Muscle of arm (tissue), 12 donors: ENCODE data around the gene CACNA1A. TPM values are rescaled to one million over a fixed set of nuclear protein-coding genes. Genes with fewer than 3 reads are reported as not detected.
A peak's percentile ranks its signal among the peaks of the same experiment; 100 is the strongest.
"Not testable (repeated sequence)": the region's sequence is repeated elsewhere in the genome, so short reads cannot be mapped to it uniquely, and the experiment has no call there.

Experiments used
- DNase-seq: peaks from one replicate; pipeline ENCODE4 v3.0.0-alpha.2; 2013
- polyA plus RNA-seq, 12 donors: library from polyadenylated mRNA; unstranded; fragments of 120-200 nt; gene quantifications; one replicate each; pipeline ENCODE4 v1.2.1, GENCODE V29; 2013; ENCODE audit not compliant: insufficient read length in 12 of 12

CACNA1A gene
- polyA plus RNA-seq, 12 donors, result 0.76 to 11.3 (median 1.8) TPM; not detected in 1

GRCh38 chr19:13281567-13282291, 224.6 kb downstream of the CACNA1A start:
- DNase-seq, result no peak

- peak; percentile 75 for DNase-seq
These were observed 229.0 kb downstream of the CACNA1A start for GRCh38 chr19:13277104-13277809.

DNA sequence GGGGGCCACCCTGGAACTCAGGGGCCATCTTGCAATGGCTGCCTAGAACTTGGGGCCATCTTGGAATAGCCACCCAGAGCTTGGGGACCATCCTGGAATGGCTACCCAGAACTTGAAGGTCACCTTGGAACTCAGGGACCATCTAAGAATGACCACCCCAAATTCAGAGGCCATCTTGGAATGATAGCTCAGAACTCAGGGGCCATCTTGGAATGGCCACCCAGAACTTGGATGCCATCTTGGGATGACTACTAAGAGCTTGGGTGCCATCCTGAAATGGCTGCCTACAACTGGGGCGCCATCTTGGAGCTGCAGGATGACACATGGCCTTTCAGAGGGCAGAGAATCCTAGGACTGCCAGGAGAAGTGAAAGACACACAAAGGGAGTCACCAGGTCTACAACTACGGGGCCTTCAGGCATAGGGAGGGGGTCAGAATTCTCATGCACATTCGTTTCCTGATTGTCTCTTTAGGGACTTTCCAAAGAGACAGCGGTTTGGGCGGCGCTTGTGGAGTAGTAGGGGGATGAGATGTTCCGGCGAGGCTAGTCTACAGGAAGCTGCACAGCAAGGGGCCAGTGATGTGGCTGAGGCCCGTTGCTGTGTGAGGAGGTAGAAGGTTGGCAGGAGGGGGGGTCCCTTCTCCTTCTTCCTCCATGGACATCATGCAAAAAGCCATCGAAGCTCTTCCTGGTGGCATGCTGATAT, 231.1 kb downstream of the CACNA1A start:
- no peak for DNase-seq

DNA sequence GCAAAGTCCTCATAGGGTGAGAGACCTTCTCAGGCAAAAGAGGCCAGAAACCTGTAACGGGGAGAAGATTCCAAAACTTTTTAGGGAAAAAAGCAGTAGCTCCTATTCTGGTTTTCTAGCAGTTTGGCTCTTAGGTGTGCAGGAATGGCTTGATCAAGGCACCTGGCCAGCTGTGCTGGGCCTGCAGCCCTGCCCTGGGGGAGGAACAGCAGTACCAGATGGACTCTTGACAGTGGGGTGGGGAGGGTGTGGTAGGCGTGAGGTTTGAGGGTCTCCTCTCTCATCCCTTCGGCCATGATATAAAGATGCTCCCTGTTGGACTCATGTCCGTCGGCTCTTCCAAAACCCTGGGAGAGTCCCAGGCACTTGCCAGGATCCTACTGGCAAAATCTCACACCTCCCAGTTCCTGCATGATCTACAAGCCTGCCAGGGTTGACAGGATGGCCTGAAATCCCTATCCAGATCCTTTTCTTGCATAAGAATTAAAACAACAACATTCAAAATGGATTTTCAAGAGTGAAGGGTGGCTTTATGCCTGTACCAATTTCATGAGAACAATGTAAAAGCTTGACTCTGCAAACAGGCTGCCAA, 235.7 kb downstream of the CACNA1A start:
- DNase-seq, result no peak

DNA sequence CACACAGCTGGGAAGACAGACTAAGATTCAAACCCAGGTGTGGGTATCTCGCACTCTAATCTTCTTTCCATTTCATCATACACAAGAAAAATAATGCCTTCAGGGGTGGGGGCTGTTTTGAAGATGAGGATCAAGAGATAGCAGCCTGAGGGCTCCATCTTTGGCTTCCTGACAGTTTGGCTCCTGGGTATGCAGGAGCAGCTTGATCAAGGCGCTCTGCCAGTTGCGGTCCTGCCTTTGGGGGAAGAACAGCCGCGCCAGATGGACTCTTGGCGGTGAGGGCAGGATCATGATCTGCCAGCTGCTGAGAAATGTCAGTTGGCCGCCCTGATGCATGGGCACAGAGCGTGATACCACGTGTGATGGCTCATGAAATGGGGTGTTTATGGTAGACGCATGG, 236.9 kb downstream of the CACNA1A start:
- no peak for DNase-seq

GRCh38 chr19:13267889-13268288, 238.4 kb downstream of the CACNA1A start:
- DNase-seq, result no peak

- no peak for DNase-seq
These were observed 239.1 kb downstream of the CACNA1A start for GRCh38 chr19:13267131-13267530.

GRCh38 chr19:13262450-13262849, 243.8 kb downstream of the CACNA1A start:
- peak; percentile 60 for DNase-seq

DNA sequence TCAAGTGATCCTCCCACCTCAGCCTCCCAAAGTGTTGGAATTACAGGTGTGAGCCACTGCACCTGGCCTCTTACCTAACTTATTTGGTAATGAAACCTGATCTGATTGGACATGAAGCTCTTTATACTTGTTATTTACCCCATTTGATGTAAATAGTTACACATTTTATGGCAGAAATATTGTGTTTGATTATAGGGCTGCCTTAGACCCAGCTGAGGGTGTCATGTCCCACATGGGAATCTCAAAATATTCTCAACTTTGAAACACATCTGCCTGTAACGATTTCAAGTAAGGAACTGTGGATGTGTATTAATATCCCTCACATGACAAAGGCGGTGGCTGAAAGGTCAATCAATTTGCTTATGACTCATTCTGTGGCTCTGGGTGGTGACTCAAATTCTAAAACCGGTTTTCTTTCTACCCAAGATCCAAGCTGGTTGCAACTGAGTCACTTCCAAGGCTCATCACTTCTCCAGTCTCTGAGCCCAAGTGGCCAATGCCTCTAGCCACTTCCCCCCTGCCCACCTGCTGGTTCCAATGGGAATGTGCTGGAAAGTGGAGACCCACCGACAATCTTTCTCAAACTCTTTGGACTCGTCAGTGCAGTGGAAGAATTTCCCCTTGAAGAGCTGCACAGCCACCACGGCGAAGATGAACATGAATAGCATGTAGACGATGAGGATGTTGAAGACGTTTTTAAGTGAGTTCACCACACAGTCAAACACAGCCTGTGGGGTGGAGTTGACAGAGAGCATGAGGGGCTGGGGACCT, 245.2 kb downstream of the CACNA1A start:
- no peak for DNase-seq

GRCh38 chr19:13256918-13257317, 249.4 kb downstream of the CACNA1A start:
- no peak for DNase-seq

- DNase-seq, result not testable (repeated sequence)
These were observed 249.9 kb downstream of the CACNA1A start for GRCh38 chr19:13256398-13256797.

DNA sequence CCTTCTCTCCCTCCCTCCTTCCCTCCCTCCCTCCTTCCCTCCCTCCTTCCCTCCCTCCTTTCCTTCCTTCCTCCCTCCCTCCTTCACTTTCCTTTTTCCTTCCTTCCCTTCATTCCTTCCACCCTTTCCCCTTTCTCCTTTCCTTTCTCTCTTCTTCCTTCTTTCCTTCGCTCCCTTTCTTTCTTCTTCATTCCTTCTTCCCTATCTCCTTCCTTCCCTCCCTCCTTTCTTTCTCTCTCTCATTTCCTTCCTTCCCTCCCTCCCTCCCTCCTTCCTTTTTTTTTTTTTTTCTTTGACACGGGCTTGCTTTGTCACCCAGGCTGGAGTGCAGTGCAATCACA, 250.6 kb downstream of the CACNA1A start:
- DNase-seq, result no peak

- DNase-seq, result no peak
These were observed 251.1 kb downstream of the CACNA1A start for GRCh38 chr19:13255041-13255718.

DNA sequence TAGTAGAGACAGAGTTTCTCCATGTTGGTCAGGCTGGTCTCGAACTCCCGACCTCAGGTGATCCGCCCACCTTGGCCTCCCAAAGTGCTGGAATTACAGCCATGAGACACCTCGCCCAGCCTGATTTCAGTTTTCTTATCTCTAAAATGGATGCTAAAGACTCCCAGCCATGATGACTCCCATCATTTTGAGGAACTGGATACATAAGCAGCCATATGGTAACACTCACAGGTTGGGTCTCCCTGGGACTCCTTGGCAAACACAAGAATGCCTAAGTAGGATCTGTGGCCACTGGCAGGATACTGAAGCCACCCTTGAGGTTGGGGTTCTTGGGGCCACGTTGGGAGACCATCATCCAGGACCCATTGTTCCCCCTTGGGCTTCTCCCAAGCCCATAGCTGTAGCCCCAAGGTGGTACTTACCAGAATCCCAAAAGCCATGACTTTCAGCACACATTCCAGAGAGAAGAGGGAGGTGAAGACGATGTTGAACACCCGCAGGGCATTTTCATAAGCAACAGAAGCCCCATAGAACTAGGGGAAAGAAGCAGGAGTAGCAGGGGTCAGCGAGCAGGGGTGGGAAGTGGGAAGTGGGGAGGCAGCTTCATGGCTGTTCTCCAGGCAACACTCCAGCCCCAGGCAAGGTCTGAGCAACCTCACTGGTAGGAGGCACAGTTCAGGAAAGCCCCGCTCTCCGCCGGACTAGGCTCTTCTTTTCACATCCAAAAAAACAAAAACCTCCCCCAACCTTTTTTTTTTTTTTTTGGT, 253.5 kb downstream of the CACNA1A start:
- DNase-seq, result no peak

GRCh38 chr19:13244920-13245319, 261.4 kb downstream of the CACNA1A start:
- no peak for DNase-seq

DNA sequence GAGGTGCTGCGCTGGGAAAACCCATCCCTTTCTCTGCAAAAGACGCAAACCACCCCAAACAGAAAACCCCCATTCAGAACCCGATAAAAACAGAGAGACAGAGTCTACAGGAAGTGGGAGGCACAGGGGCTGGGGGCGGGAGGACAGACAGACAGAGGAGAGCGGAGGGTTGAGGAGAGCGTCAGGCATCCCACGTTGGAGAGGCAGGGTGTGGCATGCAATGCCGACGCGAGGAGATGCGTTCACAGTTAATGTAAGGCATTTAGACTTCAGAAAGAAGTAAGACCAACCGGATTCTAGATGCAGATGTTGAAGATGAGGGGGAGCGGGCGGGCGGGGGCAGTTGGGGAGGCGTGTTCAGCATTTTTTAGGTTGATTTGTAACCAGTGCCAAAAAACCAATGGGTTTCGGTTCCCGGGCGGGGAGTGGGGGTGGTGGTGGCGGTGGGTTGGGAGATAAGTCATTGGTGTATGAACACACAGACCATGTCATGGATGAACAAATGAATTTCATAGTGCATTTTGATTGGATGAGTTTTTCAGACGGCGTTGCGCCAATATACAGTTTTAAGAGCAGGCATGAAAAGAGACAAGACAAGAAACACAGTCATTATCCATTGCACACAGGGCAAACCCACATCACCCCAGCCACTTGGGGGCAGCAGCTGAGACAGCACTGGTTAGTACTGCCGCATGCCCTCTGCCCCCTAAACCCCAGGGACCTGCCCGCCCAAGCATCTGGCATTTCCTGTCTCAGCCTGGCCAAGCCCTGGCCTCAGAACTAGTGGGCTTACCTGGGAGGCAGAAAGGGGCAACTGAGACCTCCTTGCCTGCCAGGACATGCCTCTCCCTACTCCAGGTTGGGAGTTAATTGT, 264.8 kb downstream of the CACNA1A start:
- DNase-seq, result no peak

DNA sequence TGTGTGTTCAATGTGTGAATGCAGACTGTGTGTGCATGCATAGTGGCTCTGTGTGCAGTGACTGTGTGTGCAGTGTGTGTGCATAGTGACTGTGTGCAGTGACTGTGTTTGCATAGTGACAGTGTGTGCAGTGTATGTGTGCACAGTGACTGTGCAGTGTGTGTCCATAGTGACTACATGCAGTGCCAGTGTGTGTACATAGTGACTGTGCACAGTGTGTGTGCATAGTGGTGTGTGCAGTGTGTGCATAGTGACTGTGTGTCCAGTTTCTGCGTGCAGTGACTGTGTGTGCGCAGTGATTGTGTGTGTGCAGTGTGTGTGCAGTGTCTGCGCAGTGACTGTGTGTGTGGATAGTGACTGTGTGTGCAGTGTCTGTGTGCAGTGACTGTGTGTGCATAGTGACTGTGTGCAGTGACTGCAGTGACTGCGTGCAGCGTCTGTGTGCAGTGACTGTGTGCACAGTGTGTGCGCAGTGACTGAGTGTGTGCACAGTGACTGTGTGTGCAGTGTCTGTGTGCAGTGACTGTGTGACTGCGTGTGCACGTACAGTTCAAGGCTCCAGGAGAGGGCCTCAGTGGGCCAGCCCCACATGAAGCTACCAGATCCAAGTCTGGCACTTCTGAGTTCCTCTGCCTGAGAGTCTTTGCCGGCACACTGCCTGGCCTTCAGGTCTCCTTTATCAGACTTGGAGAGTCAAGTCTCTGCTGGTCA, 265.8 kb downstream of the CACNA1A start:
- DNase-seq, result no peak

DNA sequence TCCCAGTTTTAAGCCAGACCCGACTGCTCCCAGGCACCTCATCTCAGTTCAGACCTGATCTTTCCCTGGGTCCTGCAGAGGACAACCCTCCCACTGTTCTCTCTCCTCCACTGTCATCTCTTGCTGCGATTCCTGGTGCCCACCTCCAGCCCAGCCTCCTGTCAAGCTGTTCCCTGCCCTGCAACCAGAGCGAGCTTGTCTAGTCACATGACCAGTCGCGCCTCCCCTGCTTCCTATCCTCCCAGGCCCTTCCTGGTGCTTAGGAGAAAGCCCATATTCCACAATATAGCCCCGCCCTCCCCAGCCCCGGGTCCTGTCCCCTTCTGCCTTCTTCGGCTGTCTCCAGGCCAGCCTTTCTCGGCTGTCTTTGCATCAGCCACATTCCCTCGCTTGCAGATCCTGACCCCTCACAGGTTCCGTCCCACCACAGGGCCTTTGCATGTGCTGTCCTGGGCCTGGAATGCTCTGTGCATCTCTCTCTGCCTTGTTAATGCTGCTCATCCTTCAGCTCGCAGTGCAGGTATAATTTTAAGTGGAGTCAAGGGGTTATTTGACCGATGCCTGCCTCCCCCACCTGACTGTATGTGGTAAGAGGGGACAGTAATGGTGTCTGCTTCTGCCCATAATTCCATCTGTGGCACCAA, 267.3 kb downstream of the CACNA1A start:
- no peak for DNase-seq
